NT2/D1 (cell line): ENCODE results near the gene SIK1.
"Not testable (repeated sequence)": the region's sequence is repeated elsewhere in the genome, so short reads cannot be mapped to it uniquely, and the experiment has no call there.

Source experiments
- DNase-seq: peaks from one replicate; pipeline ENCODE4 v3.0.0-alpha.2; 2011; ENCODE audit warnings: low read depth, low spot score
- H3K27me3 ChIP-seq: 2 replicates; pipeline ENCODE4 v1.6.0; 2011; ENCODE audit warnings: mild to moderate bottlenecking; ENCODE audit not compliant: insufficient read length, insufficient read depth
- H3K36me3 ChIP-seq: 2 replicates; pipeline ENCODE4 v1.6.1; 2011; ENCODE audit warnings: mild to moderate bottlenecking, low read length, mixed read lengths; ENCODE audit not compliant: insufficient read depth, insufficient read length
- H3K4me1 ChIP-seq: 2 replicates; pipeline ENCODE4 v1.5.1; 2011; ENCODE audit not compliant: insufficient read depth, insufficient read length
- H3K4me3 ChIP-seq: 2 replicates; pipeline ENCODE4 v1.5.1; 2011; ENCODE audit warnings: low read depth; ENCODE audit not compliant: insufficient read length
- H3K9ac ChIP-seq: 2 replicates; pipeline ENCODE4 v1.6.0; 2011; ENCODE audit warnings: low read depth; ENCODE audit not compliant: insufficient read length
- H3K9me3 ChIP-seq: 2 replicates; pipeline ENCODE4 v1.5.1; 2011; ENCODE audit warnings: mild to moderate bottlenecking, low read length; ENCODE audit not compliant: insufficient read depth

SIK1 gene

GRCh38 chr21:43403651-43404430 lies 23.1 kb downstream of the SIK1 start:
- H3K9ac ChIP-seq, H3K27me3 ChIP-seq, H3K9me3 ChIP-seq, H3K36me3 ChIP-seq, DNase-seq, H3K4me1 ChIP-seq, H3K4me3 ChIP-seq: not testable (repeated sequence)

- not testable (repeated sequence) for DNase-seq, H3K9me3 ChIP-seq
Measured at GRCh38 chr21:43401125-43401524, 25.8 kb downstream of the SIK1 start.

DNA sequence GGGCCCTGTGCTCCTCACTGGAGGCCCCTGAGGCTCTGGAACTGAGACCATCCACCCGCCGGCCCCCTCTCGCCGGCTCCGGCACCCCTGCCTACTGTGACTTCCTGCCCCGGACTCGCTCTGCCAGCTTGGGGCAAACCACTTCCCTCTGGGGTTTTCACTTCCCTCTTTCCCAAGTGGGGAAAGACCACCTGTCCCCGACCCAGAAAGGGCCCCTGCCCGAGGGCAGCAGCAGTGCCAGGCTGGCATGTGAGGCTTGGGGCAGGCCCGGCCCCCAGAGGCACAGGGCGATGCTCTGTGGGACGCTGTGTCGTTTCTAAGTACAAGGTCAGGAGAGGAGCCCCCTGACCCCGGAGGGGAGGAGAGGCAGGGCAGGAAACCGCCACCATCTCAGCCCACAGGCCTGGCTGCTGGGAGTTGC lies 27.3 kb downstream of the SIK1 start:
- not testable (repeated sequence) for H3K9ac ChIP-seq, H3K36me3 ChIP-seq

More at GRCh38 chr21:43401125-43401524, 25.8 kb downstream of the SIK1 start:
- not testable (repeated sequence) for H3K27me3 ChIP-seq, H3K9ac ChIP-seq, H3K4me3 ChIP-seq, H3K36me3 ChIP-seq, H3K4me1 ChIP-seq

GRCh38 chr21:43399136-43399535 lies 27.8 kb downstream of the SIK1 start:
- not testable (repeated sequence) for H3K4me3 ChIP-seq, H3K9me3 ChIP-seq, H3K4me1 ChIP-seq, H3K9ac ChIP-seq, H3K27me3 ChIP-seq, H3K36me3 ChIP-seq, DNase-seq

More for the DNA sequence above, 27.3 kb downstream of the SIK1 start:
- DNase-seq, H3K9me3 ChIP-seq, H3K27me3 ChIP-seq, H3K4me1 ChIP-seq, H3K4me3 ChIP-seq: not testable (repeated sequence)

DNA sequence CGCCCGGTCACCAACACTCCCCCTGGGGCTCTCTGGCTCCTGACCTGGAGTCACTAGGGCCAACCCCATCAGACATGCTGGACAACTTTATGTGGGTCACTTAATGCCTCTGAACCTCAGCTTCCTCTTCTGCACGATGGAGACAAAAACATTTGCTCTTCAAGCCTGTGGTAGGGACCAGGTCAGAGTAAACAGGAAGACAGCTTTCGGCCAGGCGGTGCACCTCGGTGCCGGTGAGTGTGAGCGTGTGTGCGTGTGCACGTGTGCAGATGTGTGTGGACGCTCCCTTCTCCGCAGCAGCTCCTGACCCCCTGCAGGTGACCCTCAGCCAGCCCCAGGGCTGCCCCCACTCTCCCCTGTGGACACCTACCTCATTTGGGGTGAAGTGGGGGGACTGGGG lies 28.4 kb downstream of the SIK1 start:
- H3K4me3 ChIP-seq, H3K36me3 ChIP-seq, H3K27me3 ChIP-seq, H3K9ac ChIP-seq, H3K9me3 ChIP-seq, H3K4me1 ChIP-seq, DNase-seq: not testable (repeated sequence)

DNA sequence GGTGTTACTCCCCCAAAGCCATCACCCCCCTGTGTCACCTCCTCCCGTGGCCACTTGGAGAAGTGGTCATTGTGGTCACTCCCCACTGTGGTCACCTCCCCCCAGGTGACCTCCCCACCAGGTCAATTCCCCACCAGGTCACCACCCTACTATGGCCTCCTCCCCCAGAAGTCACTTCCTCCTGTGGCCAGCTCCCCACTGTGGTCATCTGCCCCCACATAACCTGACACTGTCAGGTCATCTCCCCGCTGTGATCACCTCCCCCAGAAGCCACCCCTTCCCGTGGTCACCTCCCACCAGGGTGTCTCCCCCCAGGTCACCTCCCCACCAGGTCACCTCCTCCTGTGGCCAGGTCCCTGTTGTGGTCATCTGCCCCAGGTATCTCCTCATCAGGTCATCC lies 28.9 kb downstream of the SIK1 start:
- not testable (repeated sequence) for H3K9me3 ChIP-seq, DNase-seq

GRCh38 chr21:43397439-43397808 lies 29.5 kb downstream of the SIK1 start:
- not testable (repeated sequence) for DNase-seq, H3K9me3 ChIP-seq, H3K27me3 ChIP-seq

More for the DNA sequence above, 28.9 kb downstream of the SIK1 start:
- not testable (repeated sequence) for H3K36me3 ChIP-seq, H3K27me3 ChIP-seq, H3K4me3 ChIP-seq, H3K9ac ChIP-seq, H3K4me1 ChIP-seq

DNA sequence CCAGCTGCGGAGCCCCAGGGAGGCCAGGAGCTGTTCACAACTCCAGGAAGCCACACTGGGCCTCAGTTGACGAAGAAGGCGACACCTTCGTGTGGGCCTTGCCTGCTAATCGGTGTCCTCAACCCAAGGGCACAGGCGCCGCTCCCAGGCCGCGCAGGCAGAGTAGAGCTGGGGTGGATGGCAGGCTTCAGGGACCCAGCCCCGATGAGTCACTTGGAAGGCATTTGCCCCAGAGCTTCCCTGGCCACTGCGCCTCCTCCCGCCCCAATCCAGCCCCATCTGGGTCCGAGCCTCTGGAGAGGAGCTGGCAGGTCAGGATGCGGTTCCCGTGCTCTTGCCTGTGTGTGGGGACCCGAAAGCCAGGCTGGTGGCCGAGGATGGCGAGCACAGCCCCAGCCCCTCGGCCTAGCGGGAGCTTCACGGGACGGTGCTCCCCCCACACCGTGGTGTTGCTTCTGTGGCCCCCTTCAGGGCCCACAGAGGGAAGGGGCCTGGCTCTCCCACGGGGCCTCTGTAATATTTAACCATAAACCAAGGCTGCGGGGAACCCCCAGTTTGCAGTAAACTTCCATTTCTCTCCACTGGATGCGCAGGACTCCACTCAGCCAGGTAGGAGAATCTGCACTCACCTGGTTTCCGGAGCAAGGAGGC lies 30.0 kb downstream of the SIK1 start:
- not testable (repeated sequence) for H3K27me3 ChIP-seq, H3K9me3 ChIP-seq, H3K36me3 ChIP-seq, H3K4me3 ChIP-seq, H3K4me1 ChIP-seq, DNase-seq, H3K9ac ChIP-seq

More at GRCh38 chr21:43397439-43397808, 29.5 kb downstream of the SIK1 start:
- not testable (repeated sequence) for H3K36me3 ChIP-seq, H3K4me3 ChIP-seq, H3K4me1 ChIP-seq, H3K9ac ChIP-seq

DNA sequence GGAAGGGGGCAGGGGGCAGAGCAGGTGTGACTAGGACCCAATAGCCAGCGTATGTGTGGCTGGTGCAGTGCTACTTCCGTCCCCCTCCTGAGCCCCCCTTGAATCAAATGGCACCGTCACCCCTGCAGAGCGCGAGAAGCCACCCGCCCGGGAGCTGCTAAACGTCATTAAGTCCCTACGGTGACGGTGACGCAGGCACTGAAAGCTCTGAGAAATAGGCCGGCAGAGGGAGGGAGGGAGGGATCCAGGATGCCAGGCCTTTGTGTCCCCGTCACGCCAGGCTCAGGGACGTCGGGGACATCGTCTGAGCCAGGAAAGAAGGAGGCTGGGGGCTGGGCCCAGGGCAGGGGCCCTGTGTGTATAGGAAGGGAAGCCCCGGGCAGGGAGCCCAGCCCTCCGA lies 43.6 kb downstream of the SIK1 start:
- not testable (repeated sequence) for H3K27me3 ChIP-seq, H3K36me3 ChIP-seq, H3K9ac ChIP-seq, H3K4me1 ChIP-seq, DNase-seq, H3K9me3 ChIP-seq, H3K4me3 ChIP-seq

DNA sequence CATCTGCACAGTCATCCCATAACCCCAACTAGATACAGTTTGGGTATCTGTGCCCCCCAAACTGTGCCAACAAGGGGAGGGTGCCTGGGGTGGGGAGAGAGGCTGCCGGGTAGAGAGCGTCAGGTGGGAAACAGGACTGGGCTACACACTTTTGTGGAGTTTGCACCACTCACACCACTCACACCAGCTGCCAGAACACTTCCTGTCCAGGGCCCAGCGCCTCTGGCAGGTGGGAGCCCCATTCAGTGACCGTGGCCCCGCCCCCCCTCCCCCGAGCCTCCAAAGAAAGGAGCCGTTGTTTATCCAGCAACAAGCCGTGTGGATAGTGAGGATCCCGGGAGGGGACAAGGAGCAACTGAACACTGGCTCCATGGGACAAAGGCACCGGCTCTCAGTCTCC lies 44.0 kb downstream of the SIK1 start:
- not testable (repeated sequence) for H3K9me3 ChIP-seq, DNase-seq, H3K4me3 ChIP-seq, H3K9ac ChIP-seq, H3K27me3 ChIP-seq, H3K36me3 ChIP-seq, H3K4me1 ChIP-seq

DNA sequence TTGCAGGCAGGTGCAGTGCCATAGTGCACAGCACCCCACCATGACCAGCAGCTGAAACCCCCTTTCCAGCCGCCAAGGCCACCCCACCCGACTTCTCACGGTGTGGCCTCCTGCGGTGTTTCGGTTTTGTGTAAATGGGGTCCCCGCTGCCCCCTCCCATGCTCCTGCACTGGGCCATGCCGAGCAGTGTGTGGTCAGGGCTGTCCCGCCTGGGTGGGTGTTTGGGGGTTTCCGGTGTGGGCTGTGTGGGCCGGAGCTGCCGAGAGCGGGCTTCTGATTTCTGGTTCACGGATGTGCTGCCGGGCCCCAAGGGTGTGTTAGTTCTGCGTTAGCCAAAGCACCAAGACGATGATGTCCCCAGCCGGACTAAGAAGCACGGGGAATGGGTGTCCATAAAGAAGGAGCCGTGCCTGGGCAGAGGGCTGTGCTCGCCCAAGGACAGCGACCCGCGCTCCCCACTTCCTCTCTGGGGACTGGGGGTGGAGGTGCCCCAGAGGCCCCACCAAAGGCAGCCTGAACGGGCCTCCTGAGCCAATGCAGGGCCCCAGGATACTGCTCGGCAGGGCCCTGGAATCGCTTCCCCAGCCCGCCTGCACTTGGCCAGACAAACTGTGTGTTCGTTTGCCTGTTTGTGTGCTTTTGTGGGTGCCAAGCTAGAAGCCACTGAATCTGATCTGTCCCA lies 45.9 kb downstream of the SIK1 start:
- H3K36me3 ChIP-seq, H3K27me3 ChIP-seq, H3K9ac ChIP-seq, DNase-seq, H3K4me3 ChIP-seq, H3K4me1 ChIP-seq, H3K9me3 ChIP-seq: not testable (repeated sequence)

- not testable (repeated sequence) for H3K36me3 ChIP-seq, H3K27me3 ChIP-seq, H3K4me3 ChIP-seq, DNase-seq, H3K9me3 ChIP-seq, H3K9ac ChIP-seq
- peaks cover 13% of the 10 kb centered on the region for H3K4me1 ChIP-seq
Measured at GRCh38 chr21:43380337-43380736, 46.6 kb downstream of the SIK1 start.
